Mesothelial cell of epicardium (in vitro differentiated cells): ENCODE data around the gene SND1. TPM values are rescaled to one million over a fixed set of nuclear protein-coding genes. Genes with fewer than 3 reads are reported as not detected.

Experiments
- DNase-seq, 2 experiments: peaks; one replicate each; pipeline ENCODE4 v3.0.0; 2021; ENCODE audit warnings: low spot score in 2 of 2; ENCODE audit not compliant: unreplicated experiment in 2 of 2
- H3K27ac Mint-ChIP-seq: 2 replicates; pipeline ENCODE4 v1.8.0; 2021; ENCODE audit warnings: mixed read lengths
- H3K27me3 Mint-ChIP-seq: 2 replicates; pipeline ENCODE4 v1.8.0; 2021; ENCODE audit warnings: low read depth, mixed read lengths
- H3K36me3 Mint-ChIP-seq: 2 replicates; pipeline ENCODE4 v1.8.0; 2021; ENCODE audit warnings: mixed read lengths
- H3K4me1 Mint-ChIP-seq: 2 replicates; pipeline ENCODE4 v1.8.0; 2021; ENCODE audit warnings: mixed read lengths
- H3K4me3 Mint-ChIP-seq: 2 replicates; pipeline ENCODE4 v1.8.0; 2021; ENCODE audit warnings: mild to moderate bottlenecking, moderate library complexity, mixed read lengths
- H3K9me3 Mint-ChIP-seq: 2 replicates; pipeline ENCODE4 v1.8.0; 2021; ENCODE audit warnings: mixed read lengths
- CTCF ChIP-seq: fragments of 200-600 bp; sonication (generic); IDR thresholded peaks from one replicate; pipeline ENCODE4 v1.5.0; 2021; ENCODE audit warnings: antibody characterized with exemption; ENCODE audit not compliant: unreplicated experiment
- total RNA-seq: library from RNA; stranded (reverse); gene quantifications from 3 replicates; pipeline ENCODE4 v1.2.1, GENCODE V29; 2021

The SND1 gene
- total RNA-seq, 1 donor from 2014 or later = 211 TPM

- Mint-ChIP-seq H3K4me3 (no peak overlapping the region), H3K4me1 (peaks cover 5% of the 10 kb centered on the region), H3K27me3 (no peaks in the 10 kb centered on the region), H3K36me3 (peaks cover 47% of the 10 kb centered on the region), H3K27ac (no peak overlapping the region), H3K9me3 (no peaks in the 10 kb centered on the region)
- DNase-seq = no peak
- no peak for TF ChIP-seq CTCF
These were observed 38.3 kb downstream of the SND1 start for GRCh38 chr7:127690337-127690736.

GRCh38 chr7:127690806-127691205, 38.8 kb downstream of the SND1 start:
- Mint-ChIP-seq H3K4me1 (peaks cover 5% of the 10 kb centered on the region), H3K4me3 (no peak overlapping the region), H3K9me3 (no peaks in the 10 kb centered on the region), H3K36me3 (peaks cover 51% of the 10 kb centered on the region), H3K27ac (no peak overlapping the region), H3K27me3 (no peaks in the 10 kb centered on the region)
- no peak for DNase-seq
- no peak for TF ChIP-seq CTCF

DNA sequence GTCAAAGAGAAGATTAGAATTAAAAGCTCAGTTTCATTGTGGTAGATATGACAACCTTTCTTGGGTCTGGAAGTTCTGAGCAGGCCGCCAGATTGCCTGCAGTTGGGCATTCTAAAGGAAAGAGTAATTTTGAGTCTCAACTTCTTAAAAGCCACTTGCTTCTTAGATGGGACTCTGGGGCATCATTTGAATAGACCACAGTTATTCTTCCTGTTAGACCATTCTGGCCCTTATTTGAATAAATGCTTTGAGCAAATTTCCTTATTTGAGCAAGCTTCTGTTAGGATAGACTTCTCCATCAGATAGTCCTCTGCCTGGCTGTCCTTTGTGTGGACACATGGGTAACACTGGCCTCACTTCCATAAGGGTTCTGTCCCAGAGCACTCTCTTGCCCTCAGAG, 40.2 kb downstream of the SND1 start:
- no peaks in the 10 kb centered on the region for H3K27me3 Mint-ChIP-seq
- H3K27ac Mint-ChIP-seq = no peak overlapping the region

DNA sequence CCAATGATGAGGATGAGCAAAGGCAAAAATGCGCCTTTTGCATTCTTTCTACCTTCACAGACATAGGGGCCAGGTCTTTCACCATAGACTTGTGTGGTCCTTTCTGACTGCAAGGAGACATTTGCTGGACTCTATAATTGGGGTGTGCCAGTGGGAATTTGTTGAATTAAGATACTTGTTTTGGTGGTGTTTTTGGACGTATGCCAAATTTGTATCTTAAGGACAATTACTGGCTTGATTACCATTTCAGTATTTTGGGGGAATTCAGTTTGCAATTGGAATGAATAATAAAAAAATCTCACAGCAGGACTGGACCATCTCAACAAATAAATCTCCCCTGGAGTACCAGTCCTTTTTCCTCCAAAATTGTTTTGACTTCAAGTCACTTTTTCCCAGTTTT, 47.9 kb downstream of the SND1 start:
- H3K36me3 Mint-ChIP-seq = peaks cover 45% of the 10 kb centered on the region
- no peaks in the 10 kb centered on the region for H3K4me1 Mint-ChIP-seq
- H3K9me3 Mint-ChIP-seq = no peaks in the 10 kb centered on the region
- DNase-seq = no peak
- H3K27me3 Mint-ChIP-seq = no peaks in the 10 kb centered on the region
- no peak overlapping the region for H3K4me3 Mint-ChIP-seq
- TF ChIP-seq CTCF = no peak
- no peak overlapping the region for H3K27ac Mint-ChIP-seq

More for the DNA sequence above, 40.2 kb downstream of the SND1 start:
- Mint-ChIP-seq H3K4me3 (no peak overlapping the region), H3K9me3 (no peaks in the 10 kb centered on the region), H3K4me1 (peaks cover 5% of the 10 kb centered on the region), H3K36me3 (peaks cover 51% of the 10 kb centered on the region)
- TF ChIP-seq CTCF = no peak
- no peak for DNase-seq

DNA sequence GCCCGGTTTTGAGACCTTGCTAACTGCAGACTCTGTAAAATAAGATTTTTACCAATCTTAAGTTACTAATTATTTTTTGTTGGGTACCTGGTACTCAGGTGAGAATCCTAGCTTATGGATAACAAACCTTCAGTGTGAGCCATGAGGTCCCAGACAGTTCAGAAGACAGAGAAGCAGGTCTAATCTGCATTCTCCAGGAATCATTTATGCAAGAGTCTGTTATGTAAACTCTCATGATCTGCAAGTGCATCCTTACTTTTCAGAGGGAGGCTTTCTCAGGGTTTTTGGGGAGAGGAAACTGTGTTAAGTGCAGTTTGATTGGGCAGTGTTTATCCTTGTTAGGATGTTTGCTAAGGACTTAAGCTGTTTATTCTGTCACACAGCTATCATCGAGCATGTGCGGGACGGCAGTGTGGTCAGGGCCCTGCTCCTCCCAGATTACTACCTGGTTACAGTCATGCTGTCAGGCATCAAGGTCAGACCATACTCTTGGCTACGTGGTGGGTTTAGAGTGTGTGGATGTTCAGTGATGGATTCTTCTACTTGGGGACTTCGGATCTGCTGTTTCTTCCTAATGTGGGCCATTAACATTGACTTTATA, 50.2 kb downstream of the SND1 start:
- peaks cover 34% of the 10 kb centered on the region for H3K36me3 Mint-ChIP-seq
- no peak for DNase-seq
- no peaks in the 10 kb centered on the region for H3K9me3 Mint-ChIP-seq
- no peaks in the 10 kb centered on the region for H3K27me3 Mint-ChIP-seq
- no peak for TF ChIP-seq CTCF
- no peak overlapping the region for H3K27ac Mint-ChIP-seq
- H3K4me3 Mint-ChIP-seq = no peak overlapping the region
- H3K4me1 Mint-ChIP-seq = no peaks in the 10 kb centered on the region

GRCh38 chr7:127702938-127703337, 50.9 kb downstream of the SND1 start:
- H3K4me1 Mint-ChIP-seq = no peaks in the 10 kb centered on the region
- H3K9me3 Mint-ChIP-seq = no peaks in the 10 kb centered on the region
- H3K36me3 Mint-ChIP-seq = peaks cover 33% of the 10 kb centered on the region
- no peak overlapping the region for H3K27ac Mint-ChIP-seq
- no peaks in the 10 kb centered on the region for H3K27me3 Mint-ChIP-seq
- TF ChIP-seq CTCF = no peak
- DNase-seq = no peak
- no peak overlapping the region for H3K4me3 Mint-ChIP-seq
